GM21526 (cell line): ENCODE data around the gene NAA50.

Source experiments
- ATAC-seq: cut with Tn5 transposase; IDR thresholded peaks from one replicate; pipeline ENCODE4 v1.9.1; 2021; ENCODE audit warnings: moderate library complexity; ENCODE audit not compliant: unreplicated experiment, low FRiP score

Gene NAA50

GRCh38 chr3:113745756-113746547, at the start of gene NAA50:
NAA50 (minus strand) TSS chr3:113746249; CDS start chr3:113745949, 300 bp downstream.
- ATAC-seq = peak; percentile 44

- no peak for ATAC-seq
Measured at GRCh38 chr3:113795693-113796092, 49.6 kb upstream of the NAA50 start.

- ATAC-seq = no peak
Measured at GRCh38 chr3:113794526-113794925, 48.5 kb upstream of the NAA50 start.

DNA sequence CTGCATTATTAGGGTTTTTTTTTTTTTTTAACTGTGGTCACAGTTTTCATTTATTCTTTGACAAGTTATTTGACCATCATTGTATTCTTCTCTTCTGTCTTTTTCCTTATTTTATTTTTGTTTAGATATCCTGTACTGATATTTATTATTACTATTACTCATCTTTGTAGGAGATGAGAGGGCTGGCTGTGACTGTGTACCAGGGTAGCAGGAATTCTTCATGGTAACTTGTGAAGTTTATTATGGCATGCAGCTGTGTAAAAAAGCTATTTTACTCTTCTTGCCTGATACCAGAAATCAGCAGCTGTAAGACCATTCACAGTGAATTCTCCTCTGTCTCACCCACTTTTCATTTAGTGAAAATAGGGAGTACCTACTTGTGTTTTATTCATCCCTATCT, 45.3 kb upstream of the NAA50 start:
- no peak for ATAC-seq

DNA sequence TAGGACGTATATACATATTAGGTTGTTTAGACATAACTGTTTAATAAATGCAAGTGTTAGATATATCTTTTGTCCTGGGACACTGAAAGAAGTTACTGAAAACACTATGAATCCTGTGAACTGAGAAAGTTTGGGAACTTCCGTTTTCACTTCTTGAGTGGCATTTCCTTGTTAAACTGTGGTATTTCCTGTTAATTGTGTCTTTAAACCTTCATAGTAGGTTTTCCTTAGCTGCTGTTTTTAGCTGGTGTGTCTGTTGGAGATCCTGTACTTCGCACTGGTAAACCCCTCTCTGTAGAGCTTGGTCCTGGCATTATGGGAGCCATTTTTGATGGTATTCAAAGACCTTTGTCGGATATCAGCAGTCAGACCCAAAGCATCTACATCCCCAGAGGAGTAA, 37.9 kb upstream of the NAA50 start:
- ATAC-seq = no peak

- ATAC-seq = no peak
Measured at GRCh38 chr3:113783463-113783862, 37.4 kb upstream of the NAA50 start.

GRCh38 chr3:113776564-113776963, 30.5 kb upstream of the NAA50 start:
- no peak for ATAC-seq

- no peak for ATAC-seq
Measured at GRCh38 chr3:113775516-113775915, 29.5 kb upstream of the NAA50 start.

- ATAC-seq = no peak
Measured at GRCh38 chr3:113773381-113773780, 27.3 kb upstream of the NAA50 start.

- ATAC-seq = no peak
Measured at GRCh38 chr3:113771993-113772392, 25.9 kb upstream of the NAA50 start.

DNA sequence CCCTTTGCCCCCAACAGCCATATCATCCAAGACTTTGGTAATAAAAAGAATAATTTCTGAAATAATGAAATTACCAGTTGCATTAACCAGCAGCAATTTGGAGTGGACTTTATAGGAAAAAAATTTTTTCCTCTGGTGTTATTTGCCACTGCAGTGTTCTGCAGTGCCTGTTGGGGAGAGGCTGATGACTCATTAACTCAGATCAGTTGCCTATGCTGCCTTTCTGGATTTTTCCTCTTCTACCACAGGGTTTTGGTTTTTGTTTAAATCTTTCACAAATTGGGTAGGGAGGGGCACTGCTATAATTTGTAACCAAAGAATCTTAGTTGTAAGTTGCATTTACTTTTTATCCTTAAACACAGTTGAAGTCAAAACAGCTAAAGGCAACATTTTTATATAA, 23.5 kb upstream of the NAA50 start:
- no peak for ATAC-seq

DNA sequence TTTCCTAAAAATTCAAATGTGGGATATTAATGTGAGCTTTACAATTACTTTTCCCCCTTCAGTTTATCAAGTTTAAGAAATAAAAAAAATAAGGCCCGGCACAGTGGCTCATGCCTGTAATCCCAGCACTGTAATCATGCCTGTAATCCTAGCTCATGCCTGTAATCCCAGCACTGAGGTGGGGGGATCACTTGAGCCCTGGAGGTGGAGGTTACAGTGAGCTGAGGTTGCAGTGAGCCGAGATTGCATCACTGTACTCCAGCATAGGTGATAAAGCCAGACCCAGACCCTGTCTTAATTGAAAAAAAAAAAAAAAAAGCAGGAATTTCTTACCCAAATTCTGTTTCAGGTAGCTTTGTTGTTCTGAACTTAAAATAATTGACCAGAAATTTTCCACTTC, 18.6 kb upstream of the NAA50 start:
- ATAC-seq = no peak

DNA sequence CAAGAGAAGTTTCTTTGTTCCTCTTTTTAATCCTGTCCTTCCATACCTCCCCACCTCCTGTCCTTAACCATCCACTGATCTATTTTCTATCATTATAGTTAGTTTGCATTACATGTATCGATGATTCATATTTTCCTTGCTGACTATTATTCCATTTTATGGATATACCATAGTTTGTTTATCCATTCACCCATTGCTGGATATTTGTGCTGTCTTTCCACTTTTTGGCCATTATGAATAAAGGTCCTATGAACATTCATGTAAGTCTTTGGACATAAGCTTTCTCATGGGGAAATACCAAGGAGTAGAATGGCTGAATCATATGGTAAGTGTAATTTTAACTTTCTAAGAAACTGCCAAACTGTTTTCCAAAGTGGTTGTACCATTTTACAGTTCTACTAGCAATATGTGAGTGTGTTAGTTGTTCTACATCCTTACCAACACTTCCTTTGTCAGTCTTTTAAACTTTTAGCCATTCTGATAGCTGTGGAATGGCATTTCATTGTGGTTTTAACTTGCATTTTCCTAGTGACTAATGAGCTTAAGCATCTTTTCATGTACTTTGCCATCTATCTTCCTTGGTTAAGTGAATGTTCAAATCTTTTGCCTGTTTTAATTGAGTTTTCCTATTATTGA, 12.5 kb upstream of the NAA50 start:
- no peak for ATAC-seq

- no peak for ATAC-seq
Measured at GRCh38 chr3:113754494-113755159, 8.6 kb upstream of the NAA50 start.

- no peak for ATAC-seq
Measured at GRCh38 chr3:113753376-113753985, 7.4 kb upstream of the NAA50 start.

- ATAC-seq = no peak
Measured at GRCh38 chr3:113751141-113751540, 5.1 kb upstream of the NAA50 start.

DNA sequence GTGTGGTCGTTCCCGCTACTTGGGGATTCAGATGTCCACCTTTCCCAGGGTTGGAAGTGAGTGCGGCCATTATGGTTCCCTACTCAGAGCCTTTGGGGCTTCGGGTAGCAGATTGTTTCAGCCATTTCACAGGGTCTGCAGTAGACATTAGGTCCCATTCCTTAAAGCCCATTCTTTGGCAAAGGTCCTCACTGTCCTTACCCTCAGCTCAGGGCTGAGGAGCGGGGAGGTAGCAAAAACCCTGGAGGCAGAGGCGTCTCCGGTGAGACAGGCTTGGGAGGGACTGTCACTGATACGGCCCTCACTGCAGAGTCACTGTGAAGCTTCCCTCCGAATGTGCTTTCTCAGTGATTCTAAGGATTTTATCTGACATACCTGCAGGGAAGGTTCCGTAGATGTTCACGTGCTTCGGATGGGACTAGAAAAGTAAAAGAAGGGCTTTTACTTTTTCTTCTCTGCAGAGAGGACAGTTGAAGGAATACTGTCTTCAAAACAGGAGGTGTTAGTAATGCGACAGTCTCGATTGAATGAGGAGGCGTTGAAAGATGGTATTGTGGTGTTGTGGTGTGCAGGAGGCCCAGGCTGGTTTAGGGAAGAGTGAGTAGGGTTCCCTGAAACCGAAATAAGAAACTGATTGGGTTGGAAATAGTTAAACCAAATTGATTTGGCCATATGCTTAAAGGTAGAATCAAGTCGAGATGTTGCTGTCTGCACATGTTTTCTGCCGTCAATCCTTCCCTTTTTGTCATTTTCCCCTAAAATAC, 1.4 kb upstream of the NAA50 start:
- no peak for ATAC-seq

GRCh38 chr3:113746548-113747282, 666 bp upstream of the NAA50 start, which contains the start of gene ATP6V1A:
ATP6V1A (plus strand) TSS chr3:113747035; CDS start chr3:113778754, 31,719 bp downstream.
- peak; percentile 41 for ATAC-seq

GRCh38 chr3:113744941-113745755, 901 bp downstream of the NAA50 start:
- peak; percentile 54 for ATAC-seq
